ENCODE measurements around the gene DESI2. TPM values are rescaled to one million over a fixed set of nuclear protein-coding genes. Genes with fewer than 3 reads are reported as not detected.

The DESI2 gene
- total and polyA plus RNA-seq, 2 experiments from 2014 or later, result 33.0 to 43.3 TPM

GRCh38 chr1:244751271-244751895, 98.5 kb downstream of the DESI2 start:
- no peaks in the 10 kb centered on the region for H3K36me3 ChIP-seq
- no peak for DNase-seq (ENCODE audit: low read depth in 1 of 2, low spot score in 1 of 2)
- no peaks in the 10 kb centered on the region for H3K27me3 ChIP-seq
- H3K9me3 ChIP-seq (ENCODE audit: low read depth), result no peaks in the 10 kb centered on the region
- H3K4me1 ChIP-seq (ENCODE audit: low read depth), result no peaks in the 10 kb centered on the region
- no peak overlapping the region for H3K27ac ChIP-seq
- no peak for TF ChIP-seq CTCF (IDR thresholded peaks at IDR 0.05; ENCODE audit: low read depth, low read length)
- H3K4me3 ChIP-seq, result no peak overlapping the region

DNA sequence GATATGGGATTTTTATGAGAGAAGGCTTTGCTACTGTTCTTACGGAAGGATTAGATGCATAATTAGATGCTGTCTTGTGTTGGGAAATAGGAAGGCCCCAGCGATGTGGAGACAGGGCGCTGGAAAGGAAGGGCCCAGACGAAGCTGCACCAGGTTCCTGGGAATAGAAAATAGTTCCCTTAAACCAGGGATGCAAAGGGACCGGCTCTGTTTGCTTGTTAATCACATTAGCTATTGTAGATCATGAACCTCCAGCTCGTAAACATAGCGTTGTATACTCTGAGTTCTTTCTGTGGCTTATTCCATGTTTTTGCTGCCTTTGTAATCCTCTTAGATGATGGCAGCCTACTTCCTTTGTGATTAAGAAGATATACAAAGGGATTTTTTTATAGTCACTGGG, 102.7 kb downstream of the DESI2 start:
- TF ChIP-seq CTCF (IDR thresholded peaks at IDR 0.05; ENCODE audit: low read depth, low read length), result no peak
- H3K9me3 ChIP-seq (ENCODE audit: low read depth), result no peaks in the 10 kb centered on the region
- H3K4me1 ChIP-seq (ENCODE audit: low read depth), result peaks cover 13% of the 10 kb centered on the region
- no peaks in the 10 kb centered on the region for H3K27me3 ChIP-seq
- no peaks in the 10 kb centered on the region for H3K36me3 ChIP-seq
- H3K27ac ChIP-seq, result no peak overlapping the region
- DNase-seq (ENCODE audit: low read depth in 1 of 2, low spot score in 1 of 2), result no peak
- no peak overlapping the region for H3K4me3 ChIP-seq

DNA sequence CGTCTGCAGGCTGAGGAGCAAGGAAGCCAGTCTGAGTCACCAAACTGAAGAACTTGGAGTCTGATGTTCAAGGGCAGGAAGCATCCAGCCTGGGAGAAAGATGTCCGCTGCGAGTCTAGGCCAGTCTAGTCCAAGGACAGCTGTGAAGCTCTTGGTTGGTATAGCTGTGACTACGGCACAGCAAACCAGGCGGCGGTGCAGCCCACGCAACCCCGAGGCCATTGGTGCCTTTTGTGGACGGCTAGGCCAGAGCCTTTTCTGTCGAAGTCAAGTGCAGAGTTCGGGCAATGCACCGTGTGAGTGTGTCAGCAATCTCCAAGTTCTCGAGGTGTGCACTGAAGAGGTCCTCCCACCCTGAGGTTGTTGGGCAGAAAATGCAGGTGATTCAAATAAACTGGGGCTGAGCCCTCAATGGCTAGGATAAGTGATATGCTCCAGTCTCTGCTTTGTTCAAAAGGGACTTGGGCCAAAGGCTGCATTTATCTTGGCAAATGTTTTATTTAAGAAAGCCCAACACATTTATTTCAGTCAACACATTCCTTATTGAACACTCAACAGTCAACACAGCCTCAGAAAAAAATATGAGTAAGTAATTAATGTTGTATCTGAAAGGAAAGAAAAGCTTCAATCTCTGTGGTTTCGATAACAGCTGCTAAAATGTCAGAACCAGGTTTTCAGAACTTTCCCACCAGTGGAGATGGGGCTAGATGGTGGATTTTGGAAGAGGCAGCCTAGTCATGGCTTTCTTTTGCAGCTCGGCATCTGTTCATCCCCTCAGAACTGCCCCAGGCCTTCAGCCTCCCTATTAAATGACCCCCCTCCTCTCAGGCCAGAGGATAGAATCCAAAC, 104.4 kb downstream of the DESI2 start:
- no peaks in the 10 kb centered on the region for H3K27me3 ChIP-seq
- H3K36me3 ChIP-seq, result no peaks in the 10 kb centered on the region
- TF ChIP-seq CTCF (IDR thresholded peaks at IDR 0.05; ENCODE audit: low read depth, low read length), result no peak
- no peaks in the 10 kb centered on the region for H3K9me3 ChIP-seq (ENCODE audit: low read depth)
- H3K4me3 ChIP-seq, result no peak overlapping the region
- no peak overlapping the region for H3K27ac ChIP-seq
- H3K4me1 ChIP-seq (ENCODE audit: low read depth), result peaks cover 13% of the 10 kb centered on the region
- DNase-seq (ENCODE audit: low read depth in 1 of 2, low spot score in 1 of 2), result peak in 1 of 2 donors; percentile 55

Other genes with a start within 250 kb of the DESI2 start
- 16.7 and 22.8 TPM in 2 replicates for gene ADSS2, start 201.2 kb upstream of the DESI2 start, total RNA-seq
- 12.8 and 23.8 TPM in 2 replicates for gene ADSS2, start 201.2 kb upstream of the DESI2 start, polyA plus RNA-seq
- 0.11 and 1.4 TPM in 2 replicates for gene CATSPERE, start 191.9 kb upstream of the DESI2 start, total RNA-seq
- gene CATSPERE, start 191.9 kb upstream of the DESI2 start, polyA plus RNA-seq, result 0.27 and 1.1 TPM in 2 replicates
- gene COX20, start 182.5 kb downstream of the DESI2 start, total RNA-seq, result 51.2 and 55.8 TPM in 2 replicates
- 68.1 and 104 TPM in 2 replicates for gene COX20, start 182.5 kb downstream of the DESI2 start, polyA plus RNA-seq
- gene HNRNPU, start 211.4 kb downstream of the DESI2 start, total RNA-seq, result 267 and 447 TPM in 2 replicates
- 345 and 382 TPM in 2 replicates for gene HNRNPU, start 211.4 kb downstream of the DESI2 start, polyA plus RNA-seq

Measured in cardiac muscle cell (in vitro differentiated cells and primary cell).